H1 (cell line): Measurements from ENCODE around the gene EML1.

ENCODE experiments used
- EP300 ChIP-seq, 2 experiments: IDR thresholded peaks; 1 replicate in 1 of 2; 2 replicates in 1 of 2; pipeline ENCODE4 v1.6.1; 2011 to 2012; ENCODE audit warnings: low read depth in 2 of 2, low read length in 2 of 2, mild to moderate bottlenecking in 2 of 2, borderline replicate concordance in 1 of 2, inconsistent platforms in 1 of 2, moderate library complexity in 1 of 2
- SIN3A ChIP-seq, 2 experiments: IDR thresholded peaks in 1 of 2; conservative IDR thresholded peaks in 1 of 2; 2 replicates each; pipeline ENCODE4 v1.6.1; 2011 to 2012; ENCODE audit warnings: low read length in 2 of 2, improper control_type of control experiment in 1 of 2, low read depth in 1 of 2, mild to moderate bottlenecking in 1 of 2
- TF ChIP-seq, protein P1 (sequence below), 3 experiments: IDR thresholded peaks; 1 replicate in 2 of 3; 2 replicates in 1 of 3; pipeline versions ENCODE4 v1.5.1 to v1.6.1; 2011; ENCODE audit warnings: low read length in 3 of 3, mild to moderate bottlenecking in 3 of 3, inconsistent platforms in 2 of 3, low read depth in 1 of 3, moderate library complexity in 1 of 3; ENCODE audit not compliant: insufficient read depth in 1 of 3; ENCODE audit errors: control extremely low read depth in 1 of 3
- TF ChIP-seq, protein P2 (sequence below): IDR thresholded peaks from 2 replicates; pipeline ENCODE4 v1.6.1; 2012; ENCODE audit warnings: inconsistent platforms

DNA sequence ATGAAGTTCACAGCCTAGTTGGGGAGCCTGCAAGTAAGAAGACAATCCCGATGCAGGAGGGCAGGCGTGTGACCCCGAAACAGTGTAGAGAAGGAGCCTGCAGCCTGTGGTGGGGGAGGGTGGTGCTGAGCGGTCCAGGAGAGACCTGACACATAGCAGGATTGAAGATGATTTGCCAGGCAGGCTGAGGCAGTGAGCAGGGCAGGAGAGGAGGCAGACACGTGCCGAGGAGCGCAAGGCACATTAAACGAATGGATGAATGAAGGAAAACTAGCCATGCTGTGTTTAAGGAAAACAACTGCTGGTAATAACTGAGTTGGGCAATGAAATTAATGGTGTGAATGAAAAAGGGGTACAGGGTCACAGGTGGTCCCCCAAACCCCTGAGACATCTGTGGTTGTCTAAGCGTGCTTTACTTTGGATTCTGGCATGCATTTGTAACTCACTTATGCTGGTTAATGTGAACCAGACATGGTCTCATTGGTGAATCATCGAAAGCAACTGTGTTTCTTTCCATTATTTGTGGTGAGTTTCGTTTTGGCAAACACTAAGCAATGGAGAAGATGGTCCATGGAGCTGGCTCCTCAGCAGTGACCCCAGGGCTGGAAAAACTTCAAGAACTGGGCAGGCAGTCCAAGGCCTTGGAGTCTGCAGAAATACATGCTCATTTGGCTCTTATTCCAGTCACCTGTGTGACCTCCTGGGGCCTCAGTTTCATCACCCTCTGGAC lies 175.1 kb downstream of the EML1 start:
- TF ChIP-seq EP300 (IDR thresholded peaks at IDR 0.05; ENCODE audit: borderline replicate concordance in 1 of 2, low read depth in 2 of 2, low read length in 2 of 2): no peak
- TF ChIP-seq SIN3A (conservative IDR thresholded peaks at IDR 0.05 in 1 of 2, IDR thresholded peaks at IDR 0.05 in 1 of 2; ENCODE audit: low read depth in 1 of 2, low read length in 2 of 2): no peak
- TF ChIP-seq, protein P1, sequence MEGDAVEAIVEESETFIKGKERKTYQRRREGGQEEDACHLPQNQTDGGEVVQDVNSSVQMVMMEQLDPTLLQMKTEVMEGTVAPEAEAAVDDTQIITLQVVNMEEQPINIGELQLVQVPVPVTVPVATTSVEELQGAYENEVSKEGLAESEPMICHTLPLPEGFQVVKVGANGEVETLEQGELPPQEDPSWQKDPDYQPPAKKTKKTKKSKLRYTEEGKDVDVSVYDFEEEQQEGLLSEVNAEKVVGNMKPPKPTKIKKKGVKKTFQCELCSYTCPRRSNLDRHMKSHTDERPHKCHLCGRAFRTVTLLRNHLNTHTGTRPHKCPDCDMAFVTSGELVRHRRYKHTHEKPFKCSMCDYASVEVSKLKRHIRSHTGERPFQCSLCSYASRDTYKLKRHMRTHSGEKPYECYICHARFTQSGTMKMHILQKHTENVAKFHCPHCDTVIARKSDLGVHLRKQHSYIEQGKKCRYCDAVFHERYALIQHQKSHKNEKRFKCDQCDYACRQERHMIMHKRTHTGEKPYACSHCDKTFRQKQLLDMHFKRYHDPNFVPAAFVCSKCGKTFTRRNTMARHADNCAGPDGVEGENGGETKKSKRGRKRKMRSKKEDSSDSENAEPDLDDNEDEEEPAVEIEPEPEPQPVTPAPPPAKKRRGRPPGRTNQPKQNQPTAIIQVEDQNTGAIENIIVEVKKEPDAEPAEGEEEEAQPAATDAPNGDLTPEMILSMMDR (IDR thresholded peaks at IDR 0.05; ENCODE audit: control extremely low read depth in 1 of 3, insufficient read depth in 1 of 3, low read depth in 1 of 3, low read length in 3 of 3): no peak
- TF ChIP-seq, protein P2, sequence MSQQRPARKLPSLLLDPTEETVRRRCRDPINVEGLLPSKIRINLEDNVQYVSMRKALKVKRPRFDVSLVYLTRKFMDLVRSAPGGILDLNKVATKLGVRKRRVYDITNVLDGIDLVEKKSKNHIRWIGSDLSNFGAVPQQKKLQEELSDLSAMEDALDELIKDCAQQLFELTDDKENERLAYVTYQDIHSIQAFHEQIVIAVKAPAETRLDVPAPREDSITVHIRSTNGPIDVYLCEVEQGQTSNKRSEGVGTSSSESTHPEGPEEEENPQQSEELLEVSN: no peak
